Stimulated activated naive B cell treated with anti-CD40 and anti-IgM and Interleukin-4, amounts not matched to agents 10 μg/mL and 1 μg/mL and 100 μg/mL, for 72 hours (primary cell): ENCODE data around the gene ADAM30.
A peak's percentile ranks its signal among the peaks of the same experiment; 100 is the strongest.
"Not testable (repeated sequence)": the region's sequence is repeated elsewhere in the genome, so short reads cannot be mapped to it uniquely, and the experiment has no call there.

Experiments
- ATAC-seq, 2 donors: fragments of 150-1000 bp; cut with Tn5 transposase; replicated peaks; 2 replicates each; pipeline ENCODE4 v1.10.0; 2021; ENCODE audit warnings: moderate library complexity in 1 of 2
- DNase-seq: peaks from one replicate; pipeline ENCODE4 v3.0.0; 2021
- H3K27ac Mint-ChIP-seq: one replicate; pipeline ENCODE4 v1.8.0; 2022; ENCODE audit warnings: mild to moderate bottlenecking, mixed read lengths
- H3K27me3 Mint-ChIP-seq, 2 donors: one replicate each; pipeline ENCODE4 v1.8.0; 2022; ENCODE audit warnings: mixed read lengths in 2 of 2
- H3K36me3 Mint-ChIP-seq, 2 donors: one replicate each; pipeline ENCODE4 v1.8.0; 2022; ENCODE audit warnings: mixed read lengths in 2 of 2, mild to moderate bottlenecking in 1 of 2
- H3K4me1 Mint-ChIP-seq, 2 donors: one replicate each; pipeline ENCODE4 v1.8.0; 2022; ENCODE audit warnings: mixed read lengths in 2 of 2, mild to moderate bottlenecking in 1 of 2
- H3K4me3 Mint-ChIP-seq, 2 donors: one replicate each; pipeline ENCODE4 v1.8.0; 2022; ENCODE audit warnings: mild to moderate bottlenecking in 2 of 2, mixed read lengths in 2 of 2, moderate library complexity in 1 of 2
- H3K9me3 Mint-ChIP-seq, 2 donors: one replicate each; pipeline ENCODE4 v1.8.0; 2022; ENCODE audit warnings: mixed read lengths in 2 of 2, mild to moderate bottlenecking in 1 of 2

The ADAM30 gene

GRCh38 chr1:119873135-119874015 is 22.9 kb downstream of the ADAM30 start:
- Mint-ChIP-seq H3K9me3 (no peaks in the 10 kb centered on the region), H3K27me3 (peaks cover 15 to 19% of the 10 kb centered on the region in 2 donors), H3K4me3 (no peak overlapping the region), H3K4me1 (peaks cover 4 to 5% of the 10 kb centered on the region in 2 donors), H3K27ac (no peak overlapping the region), H3K36me3 (no peaks in the 10 kb centered on the region)
- DNase-seq (no peak), ATAC-seq (peak; percentile 48 to 61)

- Mint-ChIP-seq H3K9me3 (no peaks in the 10 kb centered on the region), H3K36me3 (no peaks in the 10 kb centered on the region), H3K27ac (no peak overlapping the region), H3K4me1 (peaks cover 4 to 5% of the 10 kb centered on the region in 2 donors), H3K27me3 (peaks cover 15 to 19% of the 10 kb centered on the region in 2 donors), H3K4me3 (no peak overlapping the region)
- ATAC-seq (no peak), DNase-seq (no peak)
These were observed 24.4 kb downstream of the ADAM30 start for GRCh38 chr1:119871881-119872280.

- Mint-ChIP-seq H3K27me3 (peaks cover 15 to 19% of the 10 kb centered on the region in 2 donors), H3K4me3 (peak overlapping the region in 1 of 2 donors; percentile 28), H3K27ac (no peak overlapping the region), H3K36me3 (no peaks in the 10 kb centered on the region), H3K4me1 (peaks cover 4 to 5% of the 10 kb centered on the region in 2 donors), H3K9me3 (no peaks in the 10 kb centered on the region)
- DNase-seq = peak; percentile 45
- peak; percentile 68 to 76 for ATAC-seq
These were observed 25.3 kb downstream of the ADAM30 start for GRCh38 chr1:119870917-119871596.

GRCh38 chr1:119869995-119870394 is 26.3 kb downstream of the ADAM30 start:
- H3K36me3 Mint-ChIP-seq = no peaks in the 10 kb centered on the region
- peaks cover 15 to 19% of the 10 kb centered on the region in 2 donors for H3K27me3 Mint-ChIP-seq

GRCh38 chr1:119868176-119868575 is 28.1 kb downstream of the ADAM30 start:
- no peaks in the 10 kb centered on the region for H3K36me3 Mint-ChIP-seq
- H3K4me3 Mint-ChIP-seq = no peak overlapping the region
- DNase-seq (no peak), ATAC-seq (no peak)
- H3K27me3 Mint-ChIP-seq = peaks cover 15 to 19% of the 10 kb centered on the region in 2 donors
- H3K9me3 Mint-ChIP-seq = no peaks in the 10 kb centered on the region
- no peak overlapping the region for H3K27ac Mint-ChIP-seq
- peaks cover 4 to 5% of the 10 kb centered on the region in 2 donors for H3K4me1 Mint-ChIP-seq

More at GRCh38 chr1:119869995-119870394, 26.3 kb downstream of the ADAM30 start:
- DNase-seq (no peak), ATAC-seq (no peak)
- Mint-ChIP-seq H3K4me1 (peaks cover 4 to 5% of the 10 kb centered on the region in 2 donors), H3K27ac (no peak overlapping the region), H3K9me3 (no peaks in the 10 kb centered on the region), H3K4me3 (no peak overlapping the region)

GRCh38 chr1:119866451-119866850 is 29.9 kb downstream of the ADAM30 start:
- no peak for DNase-seq
- Mint-ChIP-seq H3K4me1 (peaks cover 4 to 5% of the 10 kb centered on the region in 2 donors), H3K36me3 (no peaks in the 10 kb centered on the region), H3K4me3 (no peak overlapping the region), H3K9me3 (no peaks in the 10 kb centered on the region), H3K27ac (no peak overlapping the region), H3K27me3 (peaks cover 10 to 14% of the 10 kb centered on the region in 2 donors)
- no peak for ATAC-seq

- Mint-ChIP-seq H3K27me3 (peaks cover 6 to 7% of the 10 kb centered on the region in 2 donors), H3K4me3 (no peak overlapping the region), H3K4me1 (no peaks in the 10 kb centered on the region), H3K36me3 (no peaks in the 10 kb centered on the region), H3K27ac (no peak overlapping the region), H3K9me3 (no peaks in the 10 kb centered on the region)
- DNase-seq = no peak
- no peak for ATAC-seq
These were observed 30.7 kb downstream of the ADAM30 start for GRCh38 chr1:119865627-119866026.

- H3K9me3 Mint-ChIP-seq = no peaks in the 10 kb centered on the region
- ATAC-seq (no peak), DNase-seq (no peak)
- H3K36me3 Mint-ChIP-seq = no peaks in the 10 kb centered on the region
- H3K4me3 Mint-ChIP-seq = no peak overlapping the region
- peaks cover 9 to 15% of the 10 kb centered on the region in 2 donors for H3K27me3 Mint-ChIP-seq
- H3K27ac Mint-ChIP-seq = no peak overlapping the region
- no peaks in the 10 kb centered on the region for H3K4me1 Mint-ChIP-seq
These were observed 34.0 kb downstream of the ADAM30 start for GRCh38 chr1:119862276-119862675.

- H3K27me3 Mint-ChIP-seq = peaks cover 9 to 15% of the 10 kb centered on the region in 2 donors
- DNase-seq (no peak), ATAC-seq (no peak)
- H3K36me3 Mint-ChIP-seq = no peaks in the 10 kb centered on the region
- no peaks in the 10 kb centered on the region for H3K4me1 Mint-ChIP-seq
- H3K4me3 Mint-ChIP-seq = no peak overlapping the region
- H3K27ac Mint-ChIP-seq = no peak overlapping the region
- no peaks in the 10 kb centered on the region for H3K9me3 Mint-ChIP-seq
These were observed 34.8 kb downstream of the ADAM30 start for GRCh38 chr1:119861547-119861946.

- Mint-ChIP-seq H3K4me3 (no peak overlapping the region), H3K4me1 (no peaks in the 10 kb centered on the region), H3K36me3 (no peaks in the 10 kb centered on the region), H3K9me3 (no peaks in the 10 kb centered on the region), H3K27ac (no peak overlapping the region), H3K27me3 (peaks cover 9 to 15% of the 10 kb centered on the region in 2 donors)
- DNase-seq (no peak), ATAC-seq (no peak)
These were observed 36.7 kb downstream of the ADAM30 start for GRCh38 chr1:119859647-119860046.

GRCh38 chr1:119858556-119859214 is 37.6 kb downstream of the ADAM30 start:
- Mint-ChIP-seq H3K27me3 (peaks cover 9 to 15% of the 10 kb centered on the region in 2 donors), H3K27ac (peak overlapping the region; percentile 37)
- not testable (repeated sequence) for H3K4me3 Mint-ChIP-seq, H3K4me1 Mint-ChIP-seq, ATAC-seq, H3K9me3 Mint-ChIP-seq, DNase-seq, H3K36me3 Mint-ChIP-seq

- no peaks in the 10 kb centered on the region for H3K4me1 Mint-ChIP-seq
- H3K27me3 Mint-ChIP-seq = peaks cover 9 to 15% of the 10 kb centered on the region in 2 donors
- H3K9me3 Mint-ChIP-seq = no peaks in the 10 kb centered on the region
- no peak overlapping the region for H3K4me3 Mint-ChIP-seq
- DNase-seq = no peak
- no peaks in the 10 kb centered on the region for H3K36me3 Mint-ChIP-seq
- no peak for ATAC-seq
- no peak overlapping the region for H3K27ac Mint-ChIP-seq
These were observed 38.2 kb downstream of the ADAM30 start for GRCh38 chr1:119858126-119858525.

GRCh38 chr1:119853155-119853554 is 43.2 kb downstream of the ADAM30 start:
- Mint-ChIP-seq H3K4me1 (no peaks in the 10 kb centered on the region), H3K27me3 (peaks cover 0 to 3% of the 10 kb centered on the region in 2 donors)
- no peak for ATAC-seq

GRCh38 chr1:119844206-119844605 is 52.1 kb downstream of the ADAM30 start:
- H3K27ac Mint-ChIP-seq, H3K36me3 Mint-ChIP-seq, DNase-seq, H3K4me3 Mint-ChIP-seq, ATAC-seq, H3K27me3 Mint-ChIP-seq, H3K4me1 Mint-ChIP-seq, H3K9me3 Mint-ChIP-seq: not testable (repeated sequence)

More at GRCh38 chr1:119853155-119853554, 43.2 kb downstream of the ADAM30 start:
- Mint-ChIP-seq H3K36me3 (no peaks in the 10 kb centered on the region), H3K4me3 (no peak overlapping the region), H3K9me3 (no peaks in the 10 kb centered on the region), H3K27ac (no peak overlapping the region)
- no peak for DNase-seq
